GM18858 (cell line): ENCODE measurements around the gene MVB12A.

Experiments used
- ATAC-seq: cut with Tn5 transposase; IDR thresholded peaks from one replicate; pipeline ENCODE4 v1.9.1; 2021; ENCODE audit not compliant: unreplicated experiment

MVB12A gene

GRCh38 chr19:17441241-17442021, 21.6 kb downstream of the MVB12A start:
- ATAC-seq: no peak

DNA sequence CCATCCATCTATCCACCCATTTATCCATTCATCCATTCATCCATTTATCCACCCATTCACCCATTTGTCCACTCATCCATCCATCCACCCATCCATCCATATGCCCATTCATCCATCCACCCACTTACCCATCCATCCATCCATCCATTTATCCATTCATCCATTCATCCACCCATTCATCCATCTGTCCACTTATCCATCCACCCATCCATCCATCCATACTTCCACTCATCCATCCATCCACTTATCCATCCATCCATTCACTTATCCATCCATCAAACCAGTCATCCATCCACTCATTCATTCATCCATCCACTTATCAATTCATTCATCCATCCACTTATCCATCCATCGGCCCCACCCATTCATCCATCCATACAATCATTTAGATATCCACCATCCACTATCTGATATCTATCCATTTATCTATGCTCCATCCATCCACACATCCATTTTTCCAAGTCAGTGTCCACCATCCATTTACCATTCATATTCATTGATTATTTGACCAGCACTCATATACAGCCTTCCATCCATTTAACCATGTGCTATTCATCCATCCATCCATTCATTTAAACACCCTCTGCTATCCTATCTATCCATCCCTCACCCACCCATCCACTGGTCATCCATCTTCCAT, 25.8 kb downstream of the MVB12A start:
- no peak for ATAC-seq

GRCh38 chr19:17447704-17448130, 27.9 kb downstream of the MVB12A start:
- ATAC-seq: no peak

- no peak for ATAC-seq
Measured at GRCh38 chr19:17448131-17448967, 28.5 kb downstream of the MVB12A start, which contains the start of gene TMEM221. TMEM221 (minus strand) TSS chr19:17448668; CDS start chr19:17448462, 206 bp downstream.

GRCh38 chr19:17450264-17451075, 30.6 kb downstream of the MVB12A start:
- no peak for ATAC-seq

GRCh38 chr19:17451820-17452219, 32.0 kb downstream of the MVB12A start:
- no peak for ATAC-seq

- ATAC-seq: no peak
Measured at GRCh38 chr19:17454576-17455071, 34.8 kb downstream of the MVB12A start.

DNA sequence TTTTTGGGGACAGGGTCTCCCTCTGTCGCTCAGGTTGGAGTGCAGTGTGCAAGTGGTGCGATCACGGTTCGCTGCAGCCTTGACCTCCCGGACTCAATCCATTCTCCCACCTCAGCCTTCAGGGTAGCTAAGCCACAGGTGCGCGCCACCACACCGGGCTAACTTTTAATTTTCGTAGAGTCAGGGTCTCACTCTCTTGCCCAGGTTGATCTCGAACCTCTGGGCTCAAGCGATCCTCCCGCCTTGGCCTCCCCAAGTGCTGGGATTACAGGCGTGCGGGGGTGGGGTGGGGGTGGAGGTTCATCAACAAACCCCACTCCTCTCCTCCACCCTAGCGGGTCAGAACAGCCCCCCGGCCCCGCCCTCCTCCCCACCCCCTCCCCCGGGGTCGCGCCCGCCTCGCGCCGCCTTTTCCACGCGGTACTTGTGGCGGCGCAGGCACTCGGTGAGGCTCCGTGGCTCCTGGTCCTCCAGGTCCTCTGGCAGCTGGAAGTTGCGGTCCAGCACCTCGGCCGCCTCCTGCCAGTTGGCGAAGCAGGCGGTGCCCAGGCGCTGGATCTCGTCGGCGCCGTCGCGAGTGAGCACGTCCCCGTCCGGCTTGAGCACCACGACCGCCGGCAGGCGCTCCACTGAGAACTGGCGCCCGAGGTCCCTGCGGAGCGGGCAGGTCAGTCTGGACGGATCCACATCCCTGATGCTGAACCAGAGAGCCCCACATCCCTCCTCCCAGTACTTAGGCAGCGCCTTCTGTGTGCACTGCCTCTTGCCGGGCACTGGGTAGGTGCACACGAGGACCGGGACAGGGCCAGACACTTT, 35.7 kb downstream of the MVB12A start:
- ATAC-seq: no peak

DNA sequence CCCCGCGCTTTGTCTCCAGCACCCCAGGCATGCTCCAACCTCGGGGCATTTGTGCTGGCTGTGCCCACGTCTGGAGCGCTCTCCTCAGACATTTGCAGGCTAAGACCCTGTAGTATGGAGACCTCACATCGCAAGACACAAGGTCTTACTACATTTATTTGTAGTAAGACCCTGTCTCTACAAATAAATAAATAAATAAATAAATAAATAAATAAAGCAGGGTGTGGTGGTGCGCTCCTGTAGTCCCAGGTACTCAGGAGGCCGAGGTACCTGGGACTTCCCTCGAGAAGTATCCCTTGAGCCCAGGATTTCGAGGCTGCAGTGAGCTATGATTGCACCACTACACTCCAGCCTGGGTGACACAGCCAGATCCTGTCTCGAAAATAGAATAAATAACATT, 36.3 kb downstream of the MVB12A start:
- no peak for ATAC-seq

GRCh38 chr19:17457616-17458015, 37.8 kb downstream of the MVB12A start:
- ATAC-seq: no peak

DNA sequence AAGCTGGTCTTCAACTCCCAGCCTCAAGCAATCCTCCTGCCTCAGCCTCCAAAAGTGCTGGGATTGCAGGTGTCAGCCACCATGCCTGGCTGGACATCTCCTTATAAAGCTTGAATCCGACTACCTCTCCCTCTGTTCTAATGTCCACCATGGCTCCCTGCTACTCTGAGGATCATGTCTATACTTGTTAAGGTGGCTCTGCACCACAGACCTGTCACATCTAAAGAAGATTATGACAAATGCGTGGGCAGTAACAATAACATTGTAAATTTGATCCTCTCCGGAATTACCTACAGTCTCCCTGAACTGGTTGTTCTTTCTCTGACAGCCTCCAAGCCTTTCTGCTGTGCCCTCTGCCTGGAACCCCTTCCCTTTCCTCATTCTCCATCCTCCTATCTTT, 39.1 kb downstream of the MVB12A start:
- no peak for ATAC-seq

- ATAC-seq: no peak
Measured at GRCh38 chr19:17460372-17461230, 40.8 kb downstream of the MVB12A start, which contains the start of gene NXNL1. NXNL1 (minus strand) TSS chr19:17460926; CDS start chr19:17460869, 57 bp downstream.

DNA sequence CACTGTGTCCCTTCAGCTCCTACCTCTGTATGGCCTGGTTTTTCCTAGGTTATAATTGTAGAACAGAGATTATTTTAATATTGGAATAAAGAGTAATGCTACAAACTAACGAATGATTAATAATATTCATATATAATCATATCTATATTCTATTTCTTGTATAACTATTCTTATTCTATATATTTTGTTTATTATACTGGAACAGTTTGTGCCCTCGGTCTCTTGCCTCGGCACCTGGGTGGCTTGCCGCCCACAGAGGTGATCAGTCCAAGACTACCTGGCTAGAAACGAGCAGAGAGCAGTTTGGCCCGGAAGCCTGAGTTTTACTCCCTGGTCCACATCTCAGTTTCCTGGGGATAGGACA, 46.6 kb downstream of the MVB12A start:
- ATAC-seq: no peak

GRCh38 chr19:17467471-17468301, 47.8 kb downstream of the MVB12A start:
- no peak for ATAC-seq

DNA sequence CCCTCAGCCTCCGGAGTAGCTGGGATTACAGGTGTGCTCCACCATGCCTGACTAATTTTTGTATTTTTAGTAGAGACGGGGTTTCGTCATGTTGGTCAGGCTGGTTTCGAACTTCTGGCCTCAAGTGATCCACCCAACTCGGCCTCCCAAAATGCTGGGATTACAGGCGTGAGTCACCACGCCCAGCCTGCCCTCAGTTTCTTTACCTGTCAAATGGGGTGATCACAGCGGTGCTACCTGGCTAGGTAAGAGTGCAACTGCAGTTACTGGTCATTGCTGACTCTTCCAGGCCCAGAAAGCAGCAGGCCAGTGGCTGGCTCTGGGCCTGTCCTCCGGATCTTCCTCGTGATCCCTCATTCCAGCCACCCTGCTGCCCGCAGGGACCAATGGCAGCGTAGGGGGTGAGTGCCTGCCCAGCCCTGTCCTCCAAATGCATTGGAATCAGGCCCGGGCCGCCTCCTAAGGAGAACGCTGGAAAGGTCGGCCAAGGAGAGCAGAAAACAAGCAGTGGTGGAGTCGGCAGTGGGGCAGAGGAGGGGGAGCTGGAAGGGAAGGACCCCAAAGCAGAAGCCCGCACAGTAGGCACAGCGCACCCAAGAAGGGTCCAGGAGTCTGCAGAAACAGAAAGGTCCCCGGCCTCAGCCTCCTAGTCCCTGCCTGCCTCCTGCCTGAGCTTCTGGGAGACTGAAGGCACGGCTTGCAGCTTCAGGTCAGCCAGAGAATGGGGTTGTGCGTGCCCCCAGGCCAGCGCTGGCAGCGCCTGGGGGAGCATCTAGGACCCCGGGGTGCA, 48.6 kb downstream of the MVB12A start:
- ATAC-seq: no peak

GRCh38 chr19:17469092-17469480, 49.2 kb downstream of the MVB12A start:
- ATAC-seq: no peak

DNA sequence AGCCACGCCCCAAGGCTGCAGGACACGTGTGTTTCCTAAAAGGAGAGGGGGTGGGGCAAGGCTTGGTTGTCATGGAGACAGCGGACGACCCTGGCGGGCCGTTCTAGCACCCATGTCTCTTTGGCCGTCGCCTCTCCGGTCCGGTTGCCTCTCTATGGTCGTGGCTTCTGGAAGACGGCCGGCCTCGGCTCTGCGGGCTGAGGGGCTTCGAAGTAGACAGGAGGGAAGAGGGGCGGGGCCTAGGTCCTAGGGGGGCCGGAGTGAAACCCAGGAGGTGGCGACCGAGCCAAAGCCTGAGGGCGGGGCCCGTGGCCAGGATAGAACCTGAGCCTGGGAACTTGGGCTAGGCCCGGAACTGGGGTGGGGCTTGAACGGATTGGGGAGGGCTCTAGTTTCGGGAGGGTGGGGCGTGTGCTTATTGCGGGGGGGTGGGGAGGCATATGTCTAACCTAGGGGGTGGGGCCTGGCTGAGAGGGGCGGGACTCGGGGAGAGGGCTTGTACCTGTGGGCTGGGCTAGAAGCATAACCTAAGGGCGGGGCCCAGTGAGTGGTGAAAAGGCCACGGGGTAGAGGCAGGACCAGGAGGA, 49.7 kb downstream of the MVB12A start:
- ATAC-seq: peak; percentile 12
